C1 segment of cervical spinal cord (tissue), 14 donors: ENCODE measurements around the gene IFITM1.
"Not testable (repeated sequence)": the region's sequence is repeated elsewhere in the genome, so short reads cannot be mapped to it uniquely, and the experiment has no call there.

Experiments
- DNase-seq, 14 donors: peaks; one replicate each; lab custom pipeline; 2025; lab: John Stamatoyannopoulos, UW

Gene IFITM1

GRCh38 chr11:326592-326841, 12.7 kb downstream of the IFITM1 start:
- DNase-seq: no peak

DNA sequence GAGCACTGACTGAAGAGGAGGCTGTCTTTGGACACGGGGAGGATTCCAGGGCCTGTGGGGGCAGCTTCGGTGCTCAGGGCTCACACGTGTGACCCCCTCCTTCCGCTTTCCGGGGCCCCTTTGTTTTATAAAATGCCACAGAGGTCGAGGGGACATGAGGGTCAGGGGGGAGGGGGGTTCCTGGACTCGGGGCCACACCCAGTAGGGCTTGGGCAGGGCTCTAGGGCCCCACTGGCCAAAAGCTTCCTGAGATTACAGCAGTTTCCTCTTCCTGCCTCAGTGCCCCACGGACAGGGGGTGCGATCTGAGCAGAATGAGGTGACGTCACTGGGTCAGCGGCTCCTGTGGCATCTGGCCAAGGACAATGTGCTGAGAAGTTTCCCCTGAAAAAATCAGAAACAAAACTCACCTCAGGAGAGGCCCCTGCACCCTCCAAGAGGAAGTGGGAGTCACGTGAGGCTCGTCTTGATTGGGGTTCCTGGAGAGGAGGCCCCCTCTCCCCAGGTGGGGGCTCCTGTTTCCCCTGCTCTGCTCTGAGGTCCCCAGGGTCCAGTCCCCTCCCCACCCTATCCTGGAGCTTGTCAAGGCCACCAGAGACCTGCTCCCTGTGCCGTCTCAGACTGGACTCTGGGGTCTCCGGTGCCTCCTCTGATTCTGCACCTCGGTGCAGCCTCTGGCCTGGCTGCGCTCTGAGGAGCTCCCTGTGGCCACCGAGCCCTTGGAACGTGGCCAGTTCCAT, 13.2 kb downstream of the IFITM1 start:
- peak in 8 of 14 donors; percentile 44 to 73 (median 48) for DNase-seq

DNA sequence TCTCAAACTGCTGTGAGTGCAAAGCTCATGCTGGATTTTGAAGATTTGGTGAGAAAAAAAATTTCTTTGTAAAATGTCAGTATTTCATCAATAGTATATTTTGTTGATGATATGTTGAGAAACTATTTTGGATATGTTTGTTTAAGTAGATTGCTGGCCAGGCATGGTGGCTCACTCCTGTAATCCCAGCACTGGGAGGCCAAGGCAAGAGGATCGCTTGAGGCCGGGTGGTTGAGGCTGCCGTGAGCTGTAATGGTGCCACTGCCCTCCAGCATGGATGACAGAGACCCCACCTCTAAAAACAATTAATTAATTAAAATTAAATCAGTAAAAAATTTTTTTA, 13.7 kb downstream of the IFITM1 start:
- DNase-seq: no peak

DNA sequence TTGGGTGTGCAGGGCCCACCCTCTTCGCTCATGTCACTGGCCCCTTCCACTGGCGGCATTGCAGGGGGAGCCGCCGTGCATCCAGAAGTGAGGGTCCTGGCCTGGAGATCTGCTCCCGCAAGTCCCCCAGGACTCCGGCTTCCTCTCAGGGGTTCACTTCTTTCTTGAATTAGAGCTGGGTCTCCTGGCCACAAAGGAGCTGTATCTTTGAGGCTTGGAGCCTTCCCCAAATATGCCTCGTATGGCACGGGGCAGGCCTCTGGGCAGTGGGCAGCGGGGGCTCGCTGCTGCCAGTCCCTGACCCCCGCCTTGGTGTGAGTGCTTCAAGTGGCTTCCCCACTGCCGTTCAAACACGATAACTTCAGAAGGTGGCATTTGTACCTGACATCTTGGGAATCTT, 14.2 kb downstream of the IFITM1 start:
- no peak for DNase-seq

- not testable (repeated sequence) for DNase-seq
Measured at GRCh38 chr11:328516-329100, 14.8 kb downstream of the IFITM1 start.

DNA sequence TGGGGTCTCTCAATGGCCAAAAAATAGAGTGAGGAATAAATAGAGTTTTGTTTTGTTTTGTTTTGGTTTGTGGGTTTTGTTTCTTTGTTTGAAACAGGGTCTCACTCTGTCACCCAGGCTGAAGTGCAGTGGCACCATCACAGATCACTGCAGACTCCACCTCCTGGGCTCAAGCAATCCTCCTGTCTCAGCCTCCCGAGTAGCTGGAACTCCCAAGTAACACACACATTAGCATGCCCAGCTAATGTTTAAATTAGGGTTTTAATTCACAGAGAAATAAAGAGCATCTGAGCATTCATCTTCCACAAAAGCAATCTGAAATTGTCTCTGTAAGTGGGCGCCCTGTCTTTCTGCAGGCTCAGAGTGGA, 16.0 kb downstream of the IFITM1 start:
- no peak for DNase-seq

DNA sequence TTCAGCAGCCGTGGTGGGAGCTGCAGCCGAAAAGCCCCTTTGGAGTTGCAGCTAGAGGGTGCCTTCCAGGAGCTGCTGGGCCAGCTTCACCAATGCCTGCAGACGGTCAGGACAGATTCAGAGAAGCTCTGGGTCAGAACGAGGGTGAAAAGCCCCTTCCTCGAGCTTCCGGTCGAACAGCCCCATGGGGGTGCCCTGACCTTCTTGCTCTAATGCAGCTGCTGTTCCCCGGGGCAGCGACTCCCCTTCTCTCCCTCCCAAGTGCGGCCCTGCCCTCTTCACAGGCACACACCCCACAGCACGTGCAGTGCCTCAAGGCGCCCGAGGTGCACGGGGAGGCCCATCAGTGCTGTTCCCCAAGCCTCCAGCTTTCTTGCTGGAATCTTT, 16.5 kb downstream of the IFITM1 start:
- no peak for DNase-seq

DNA sequence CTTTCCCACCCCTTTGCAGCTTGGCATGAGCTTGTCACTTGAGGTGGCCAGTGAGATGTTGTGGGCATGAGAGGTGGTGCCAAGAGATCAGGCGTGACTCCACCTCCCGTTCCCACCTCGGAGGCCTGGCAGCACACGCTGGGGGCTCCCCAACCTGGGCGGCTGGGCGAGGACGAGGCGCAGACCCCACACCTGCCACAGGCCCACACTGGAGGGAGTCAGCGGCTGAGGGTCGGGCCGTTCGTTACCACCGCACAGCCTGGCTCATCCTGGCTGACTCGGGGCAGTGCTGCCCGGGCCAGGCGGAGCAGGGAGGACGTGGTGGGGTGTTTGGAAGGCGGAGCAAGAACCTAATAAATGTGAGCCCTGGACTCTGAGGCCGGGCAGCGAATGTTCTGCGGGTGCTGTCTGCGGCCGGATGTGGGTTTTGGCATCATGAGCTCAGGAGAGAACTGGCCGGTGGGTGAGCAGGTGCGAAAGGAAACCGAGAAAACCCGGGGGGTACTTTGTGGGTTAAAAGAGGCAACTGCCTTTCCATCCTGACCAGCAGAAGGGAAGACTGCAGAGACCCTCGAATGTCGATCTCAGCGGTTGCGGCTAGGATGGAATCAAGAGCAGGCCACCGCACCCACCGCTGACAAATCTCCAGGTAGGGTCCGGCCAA, 17.0 kb downstream of the IFITM1 start:
- no peak for DNase-seq

GRCh38 chr11:331358-332060, 17.7 kb downstream of the IFITM1 start:
- no peak for DNase-seq

DNA sequence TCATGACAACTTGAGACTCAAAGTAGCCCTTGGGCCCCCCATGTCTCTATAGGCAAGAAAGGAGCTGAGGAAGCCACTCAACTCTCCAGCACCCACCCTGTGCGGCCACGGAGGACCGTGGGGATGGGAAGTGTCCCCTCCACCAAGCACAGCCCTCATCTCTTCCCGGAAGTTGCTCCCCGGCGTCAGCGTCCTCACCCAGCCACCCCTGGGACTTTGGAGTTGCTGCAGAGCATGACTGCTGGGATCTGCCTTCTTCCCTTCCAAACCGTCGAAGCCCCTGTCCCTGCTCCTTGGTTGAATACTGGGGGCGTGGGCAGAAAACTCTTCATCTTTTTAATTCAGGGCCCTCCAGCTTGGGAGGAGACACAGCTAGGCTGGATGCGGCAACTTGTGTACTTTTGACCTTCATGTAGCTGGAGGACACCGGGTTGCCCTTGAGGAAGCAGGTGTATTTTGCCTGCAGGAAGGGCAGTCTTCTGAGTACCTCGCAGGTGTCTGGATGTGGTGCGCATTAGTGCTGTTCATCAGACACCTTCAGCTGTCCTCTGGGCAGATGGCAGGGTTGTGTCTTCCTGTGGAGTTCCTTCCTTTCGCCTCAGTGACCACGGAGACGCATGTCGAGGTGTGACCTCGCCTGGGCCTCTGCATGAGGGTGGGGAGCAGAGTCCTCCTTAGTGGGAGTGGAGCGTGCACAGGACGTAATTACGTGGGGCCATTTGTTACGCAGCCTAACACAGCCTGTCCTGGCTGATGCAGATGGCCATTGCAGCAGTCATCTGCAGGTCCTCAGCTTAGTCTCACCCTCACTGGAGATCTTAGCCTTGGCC, 19.0 kb downstream of the IFITM1 start:
- DNase-seq: no peak

- not testable (repeated sequence) for DNase-seq
Measured at GRCh38 chr11:333616-334263, 19.9 kb downstream of the IFITM1 start.

DNA sequence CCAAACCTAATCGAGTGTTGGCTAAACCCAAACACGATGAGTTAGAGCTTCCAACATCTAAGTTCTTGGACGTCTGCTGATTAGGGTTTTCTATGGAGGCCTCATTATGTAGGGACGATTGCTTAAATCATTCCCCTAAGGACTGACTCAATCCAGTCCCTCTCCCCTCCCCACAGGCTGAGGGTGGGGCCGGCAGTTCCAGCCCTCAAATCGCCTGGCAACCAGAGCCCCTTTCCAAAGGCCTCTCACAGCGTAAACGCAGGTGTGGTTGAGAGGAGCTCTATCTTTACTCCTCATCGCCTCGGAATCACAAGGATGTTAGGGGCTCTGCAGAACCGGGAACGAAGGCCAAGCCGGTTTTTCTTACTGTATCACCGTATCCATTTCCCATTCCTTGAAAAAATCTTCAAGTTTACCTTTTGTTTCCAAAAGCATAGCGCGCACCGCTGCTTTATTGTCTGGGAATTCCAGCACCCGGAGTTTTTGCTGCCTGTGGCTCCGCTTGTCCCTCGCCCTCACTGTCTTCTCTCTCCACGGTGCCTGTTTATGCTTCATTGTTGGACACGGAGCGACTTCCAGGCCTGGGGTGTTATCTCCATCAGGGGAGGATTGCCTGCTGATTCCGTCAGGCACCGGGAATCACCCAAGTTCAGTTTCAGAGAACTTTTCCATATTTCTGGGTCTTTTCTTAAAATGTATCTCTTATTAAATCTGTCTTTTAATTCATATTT, 20.6 kb downstream of the IFITM1 start:
- no peak for DNase-seq

- peak in 3 of 14 donors; percentile 34 to 54 (median 45) for DNase-seq
Measured at GRCh38 chr11:335779-336658, 22.2 kb downstream of the IFITM1 start.

- DNase-seq: no peak
Measured at GRCh38 chr11:336659-337198, 22.9 kb downstream of the IFITM1 start.

- no peak for DNase-seq
Measured at GRCh38 chr11:337711-338110, 23.9 kb downstream of the IFITM1 start.

GRCh38 chr11:339963-340362, 26.1 kb downstream of the IFITM1 start:
- no peak for DNase-seq

- DNase-seq: no peak
Measured at GRCh38 chr11:340539-341512, 27.0 kb downstream of the IFITM1 start.

- DNase-seq: no peak
Measured at GRCh38 chr11:342328-342727, 28.5 kb downstream of the IFITM1 start.
